HG03097 (cell line): Measurements from ENCODE around the gene SHROOM3.
"Not testable (repeated sequence)": the region's sequence is repeated elsewhere in the genome, so short reads cannot be mapped to it uniquely, and the experiment has no call there.

ENCODE experiments used
- ATAC-seq: cut with Tn5 transposase; IDR thresholded peaks from one replicate; pipeline ENCODE4 v1.9.1; 2021; ENCODE audit not compliant: unreplicated experiment, low FRiP score

Gene SHROOM3

GRCh38 chr4:76434901-76435527 is at the start of gene SHROOM3:
SHROOM3 (plus strand) TSS chr4:76435229; CDS start chr4:76436053, 824 bp downstream.
- no peak for ATAC-seq

DNA sequence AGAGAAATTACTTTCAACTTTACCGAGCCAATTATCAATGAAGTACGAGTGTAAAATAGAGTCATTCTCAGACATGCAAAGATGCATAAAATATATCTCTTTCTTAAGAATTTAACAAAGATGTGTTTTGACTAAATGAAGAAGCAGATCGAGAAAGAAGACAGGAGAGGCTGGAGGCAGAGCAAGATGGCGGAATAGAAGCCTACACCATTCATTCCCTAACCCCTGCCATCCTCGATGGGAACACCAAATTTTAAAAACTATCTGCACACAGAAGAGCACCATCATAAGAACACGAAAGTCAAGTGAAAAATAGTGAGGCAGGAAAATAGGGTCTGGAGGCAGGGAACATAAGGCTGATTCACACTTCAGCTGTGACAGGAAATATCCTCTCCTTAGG is 49.1 kb upstream of the SHROOM3 start:
- ATAC-seq, result no peak

DNA sequence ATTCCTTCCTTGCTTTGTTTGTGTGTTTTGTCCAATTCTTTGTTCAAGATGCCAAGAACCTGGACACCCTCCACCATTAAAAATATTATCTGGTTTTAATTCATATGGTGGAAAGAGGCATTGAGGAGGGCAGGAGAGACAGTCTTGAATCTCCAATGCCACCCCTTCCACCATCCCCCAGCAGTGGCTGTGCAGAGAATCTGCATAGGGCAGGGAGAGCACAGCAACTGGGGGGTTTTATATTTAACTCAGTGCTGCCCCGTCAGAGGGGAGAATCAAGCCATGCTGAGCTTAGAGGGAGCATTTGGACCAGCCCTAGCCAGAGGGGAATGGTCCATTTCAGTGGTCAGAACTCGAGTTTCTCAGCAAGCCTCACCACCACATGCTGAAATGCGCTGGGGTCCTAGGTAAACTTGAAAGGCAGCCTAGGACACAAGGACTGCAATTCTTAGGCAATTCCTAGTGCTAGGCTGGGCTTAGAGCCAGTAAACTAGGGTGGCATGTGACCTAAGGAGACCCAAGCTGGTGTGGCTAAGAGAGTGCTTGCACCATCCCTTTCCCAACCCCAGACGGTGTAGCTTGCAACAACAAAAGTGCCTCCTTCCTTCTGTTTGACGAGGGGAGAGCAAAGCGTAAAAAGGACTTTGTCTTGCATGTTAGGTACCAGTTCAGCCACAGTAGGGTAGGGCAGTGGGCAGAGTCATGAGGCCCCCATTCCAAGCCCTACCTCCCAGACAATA is 48.3 kb upstream of the SHROOM3 start:
- ATAC-seq, result no peak

GRCh38 chr4:76388160-76388908 is 46.7 kb upstream of the SHROOM3 start:
- ATAC-seq, result no peak

DNA sequence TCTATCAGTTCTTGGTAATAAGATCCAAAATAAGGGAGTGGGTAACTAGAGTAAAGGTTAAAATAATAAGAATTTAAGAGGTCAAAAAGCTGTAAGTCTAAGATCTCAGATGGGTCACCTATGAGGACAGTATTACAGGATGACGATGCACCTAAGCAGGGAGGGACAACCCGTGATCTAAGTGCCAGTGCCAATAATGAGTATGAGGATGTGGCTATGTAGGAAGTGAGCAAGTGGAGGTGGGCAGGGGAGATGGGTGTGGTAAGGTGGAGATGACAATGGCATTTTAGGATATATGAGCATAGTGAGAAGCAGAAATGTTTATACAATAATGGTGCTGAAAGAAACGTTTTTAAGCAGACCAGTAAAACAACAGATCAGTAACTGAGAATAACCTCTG is 33.4 kb upstream of the SHROOM3 start:
- ATAC-seq, result no peak

DNA sequence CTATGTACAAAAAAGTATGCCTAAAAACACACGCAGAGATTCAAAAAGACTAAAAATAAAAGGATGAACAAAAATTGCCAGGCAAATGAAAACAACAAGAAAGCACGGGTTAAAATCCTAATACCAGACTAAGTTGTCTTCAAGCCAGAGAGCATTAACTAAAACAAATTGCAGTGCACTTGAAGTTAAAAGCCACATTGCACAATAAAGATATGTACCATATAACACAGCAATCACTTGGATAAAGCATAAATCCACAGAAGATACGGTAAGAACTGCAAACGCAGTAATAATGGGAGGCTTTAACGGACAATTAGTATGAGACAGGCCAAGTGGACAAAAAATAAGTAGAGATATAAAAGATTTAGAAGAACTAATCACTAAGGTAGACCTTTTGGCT is 28.9 kb upstream of the SHROOM3 start:
- ATAC-seq, result no peak

DNA sequence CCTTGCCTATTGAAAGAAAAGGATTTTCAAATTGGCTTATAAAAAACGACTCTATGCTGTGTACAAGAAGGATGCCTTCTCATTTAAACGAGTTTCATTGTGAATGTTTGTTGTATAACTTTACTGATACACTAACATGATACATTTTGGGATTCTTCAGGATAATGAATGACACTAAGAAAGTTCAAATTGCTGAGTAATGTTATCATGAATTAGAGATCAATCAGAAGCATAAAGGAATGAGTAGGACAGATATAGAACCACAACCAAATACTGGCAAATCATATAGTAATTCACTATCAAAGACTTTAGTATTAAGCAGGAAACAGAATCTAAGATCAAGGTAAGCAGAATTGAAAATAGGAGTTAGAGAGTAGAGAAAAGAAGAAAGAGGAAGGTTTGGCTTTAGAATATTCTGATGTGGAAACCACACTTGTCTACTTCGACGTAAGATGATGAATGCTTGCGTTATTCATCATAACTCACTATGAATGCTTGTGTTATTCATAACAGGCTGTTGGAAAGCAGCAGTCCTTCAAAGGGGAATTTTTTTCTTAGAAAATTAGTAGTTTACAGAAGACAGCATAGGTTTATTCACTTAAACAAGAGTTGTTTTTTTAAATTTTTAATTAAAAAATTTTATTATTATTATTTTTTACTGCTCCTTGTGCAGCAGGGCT is 27.4 kb upstream of the SHROOM3 start:
- no peak for ATAC-seq

- ATAC-seq, result no peak
These were observed 24.4 kb upstream of the SHROOM3 start for GRCh38 chr4:76410636-76411035.

- ATAC-seq, result no peak
These were observed 14.8 kb upstream of the SHROOM3 start for GRCh38 chr4:76420188-76420761.

DNA sequence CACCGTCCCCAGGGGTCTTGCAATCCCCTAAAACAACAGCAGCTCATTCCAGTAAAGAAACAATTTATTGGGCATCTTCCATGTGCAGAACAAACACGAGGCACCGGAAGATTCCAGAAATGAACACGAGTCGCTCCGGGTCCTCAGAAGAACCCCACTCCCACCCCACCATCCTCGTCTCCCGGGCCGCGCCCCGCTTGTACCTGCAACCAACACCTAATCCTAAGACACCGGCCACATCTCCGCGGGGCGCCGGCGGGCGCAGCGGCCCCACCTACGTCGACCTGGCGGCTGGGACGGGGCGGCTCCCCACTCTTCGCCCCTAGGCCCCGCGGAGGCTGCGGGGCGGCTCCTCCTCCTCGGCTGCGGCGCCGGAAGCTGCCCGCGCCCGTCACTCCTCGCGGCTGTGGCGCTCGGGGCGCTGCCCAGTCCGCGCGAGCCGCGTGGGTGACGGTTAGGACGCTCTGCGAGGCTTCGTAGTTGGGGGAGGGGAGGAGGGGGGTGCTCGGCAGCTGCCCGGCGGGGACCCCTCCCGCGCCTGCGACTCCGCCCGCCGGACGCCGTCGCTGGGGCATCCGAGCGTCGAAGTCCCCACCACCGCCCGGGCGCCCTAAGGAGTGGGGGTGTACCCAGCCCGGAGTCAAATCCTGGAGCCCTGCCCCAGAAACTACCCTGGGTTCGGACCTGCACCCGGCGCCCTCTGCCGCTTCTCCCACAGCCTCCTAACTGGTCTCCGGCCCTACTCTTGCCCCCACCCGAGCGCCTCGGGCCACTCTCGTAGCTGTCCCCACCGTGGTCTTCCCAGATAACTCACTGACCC is 14.1 kb upstream of the SHROOM3 start, which contains the start of gene CCDC158:
TSS of gene CCDC158 (minus strand) at position 380 of the 820 bp plus-strand sequence. CDS start 17,934 bp downstream, outside the sequence.
- no peak for ATAC-seq

DNA sequence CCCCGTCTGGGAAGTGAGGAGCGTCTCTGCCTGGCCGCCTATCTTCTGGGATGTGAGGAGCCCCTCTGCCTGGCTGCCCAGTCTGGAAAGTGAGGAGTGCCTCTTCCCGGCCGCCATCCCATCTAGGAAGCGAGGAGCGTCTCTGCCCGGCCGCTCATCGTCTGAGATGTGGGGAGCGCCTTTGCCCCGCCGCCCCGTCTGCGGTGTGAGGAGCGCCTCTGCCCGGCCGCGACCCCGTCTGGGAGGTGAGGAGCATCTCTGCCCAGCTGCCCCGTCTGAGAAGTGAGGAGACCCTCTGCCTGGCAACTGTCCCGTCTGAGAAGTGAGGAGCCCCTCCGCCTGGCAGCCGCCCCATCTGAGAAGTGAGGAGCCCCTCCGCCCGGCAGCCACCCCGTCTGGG is 11.9 kb upstream of the SHROOM3 start:
- not testable (repeated sequence) for ATAC-seq

GRCh38 chr4:76426272-76426671 is 8.8 kb upstream of the SHROOM3 start:
- no peak for ATAC-seq

DNA sequence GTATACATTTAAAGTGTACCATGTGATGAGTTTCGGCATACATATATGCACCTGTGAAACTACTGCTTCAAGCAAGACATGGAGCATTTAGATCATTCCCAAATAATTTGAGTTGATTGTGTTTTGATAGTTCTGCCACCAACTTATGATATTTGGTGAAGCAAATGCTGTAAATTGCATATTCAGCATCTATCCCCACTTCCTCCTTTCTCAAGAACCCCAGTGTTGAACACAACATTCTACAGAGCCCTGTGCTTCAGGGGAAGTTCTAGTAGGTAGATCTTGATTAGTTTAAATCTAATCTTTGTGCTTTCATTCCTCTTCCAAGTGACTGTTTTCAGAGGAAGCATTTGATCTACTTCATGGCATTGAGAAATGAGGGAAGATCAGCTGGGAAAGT is 5.4 kb upstream of the SHROOM3 start:
- no peak for ATAC-seq

DNA sequence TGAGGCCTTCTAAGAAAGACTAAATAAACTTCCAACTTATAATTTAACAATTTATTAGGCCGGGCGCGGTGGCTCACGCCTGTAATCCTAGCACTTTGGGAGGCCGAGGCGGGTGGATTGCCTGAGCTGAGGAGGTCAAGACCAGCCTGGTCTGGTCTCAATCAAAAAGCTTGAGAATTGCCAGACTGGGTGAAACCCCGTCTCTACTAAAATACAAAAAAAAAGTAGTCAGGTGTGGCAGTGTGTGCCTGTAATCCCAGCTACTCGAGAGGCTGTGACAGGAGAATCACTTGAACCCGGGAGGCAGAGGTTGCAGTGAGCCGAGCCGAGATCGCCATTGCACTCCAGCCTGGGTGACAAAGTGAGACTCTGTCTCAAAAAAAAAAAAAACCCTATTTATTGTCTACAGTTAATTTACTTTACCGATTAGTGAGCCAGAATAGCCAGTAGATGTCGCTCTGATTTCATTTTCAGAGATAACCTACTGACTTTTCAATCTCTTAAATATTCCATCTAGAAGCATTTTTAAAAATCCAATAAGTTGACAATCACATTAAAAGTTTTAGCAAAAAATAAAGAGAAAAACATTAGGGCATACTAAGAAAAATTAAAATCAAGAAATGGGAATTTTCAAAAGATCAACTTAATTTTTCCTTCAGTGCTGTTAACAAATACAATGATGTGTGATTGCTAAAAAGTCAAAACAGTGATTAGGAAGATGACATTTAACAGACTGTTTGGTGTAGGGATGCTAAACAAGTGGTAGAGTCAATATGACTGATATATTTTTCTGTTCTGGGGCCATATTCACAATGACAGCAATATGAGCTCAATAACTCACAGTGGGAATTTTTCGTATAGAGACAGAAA is 4.3 kb upstream of the SHROOM3 start:
- no peak for ATAC-seq

- ATAC-seq, result no peak
These were observed 695 bp downstream of the SHROOM3 start for GRCh38 chr4:76435528-76436319.

DNA sequence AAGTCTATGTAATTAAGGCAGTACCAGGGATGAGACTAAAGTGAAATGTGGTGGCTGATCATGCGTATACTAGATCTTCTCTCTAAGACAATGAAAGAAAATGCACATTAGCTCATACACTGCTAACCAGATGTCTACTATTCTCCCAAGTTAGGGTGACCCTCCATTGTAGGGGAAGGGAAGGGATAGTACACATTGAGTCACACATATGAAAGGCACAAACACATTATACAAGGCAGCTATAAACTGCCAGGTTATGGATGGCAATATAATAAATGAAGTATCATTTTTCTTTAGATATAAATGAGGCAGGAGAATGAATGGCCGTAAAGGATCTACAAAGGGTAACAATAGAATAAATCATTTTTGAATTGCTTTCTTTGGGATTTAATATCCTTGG is 4.5 kb downstream of the SHROOM3 start:
- ATAC-seq, result no peak

DNA sequence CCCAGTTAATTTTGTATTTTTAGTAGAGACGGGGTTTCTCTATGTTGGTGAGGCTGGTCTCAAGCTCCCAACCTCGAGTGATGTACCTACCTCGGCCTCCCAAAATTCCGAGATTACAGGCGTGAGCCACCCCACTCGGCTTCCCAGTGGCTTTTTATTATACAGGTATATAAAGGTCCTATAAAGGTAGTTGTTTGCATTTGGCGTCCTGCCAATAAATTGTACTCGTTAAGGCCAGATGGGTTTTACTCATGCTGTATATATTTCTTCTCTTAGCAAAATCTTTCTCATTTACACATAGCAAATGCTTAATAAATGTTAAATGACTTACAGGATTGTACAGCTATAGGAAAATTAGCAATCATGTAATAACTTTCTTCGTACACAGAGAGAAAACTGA is 6.9 kb downstream of the SHROOM3 start:
- ATAC-seq, result no peak

DNA sequence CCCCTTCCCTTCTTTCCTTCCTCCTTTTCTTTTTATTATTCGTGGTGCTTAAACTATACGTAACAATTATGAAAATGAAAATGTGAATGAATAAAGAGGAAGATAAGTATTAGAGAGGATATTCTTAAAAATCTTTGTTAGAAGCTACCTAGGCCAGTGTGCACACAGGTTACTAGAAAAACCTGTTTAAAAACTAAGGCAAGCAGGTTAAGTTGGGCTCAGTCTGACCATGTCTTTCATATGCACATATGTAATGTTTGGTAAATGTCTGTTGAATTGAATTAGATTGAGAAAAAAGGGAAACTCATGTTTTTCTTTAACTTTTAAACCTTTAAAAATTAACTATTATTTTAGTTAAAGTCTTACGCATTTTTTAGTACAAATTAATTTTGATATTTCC is 7.8 kb downstream of the SHROOM3 start:
- ATAC-seq, result no peak
